ENCODE results near the gene WWOX. TPM values are rescaled to one million over a fixed set of nuclear protein-coding genes. Genes with fewer than 3 reads are reported as not detected.
A peak's percentile ranks its signal among the peaks of the same experiment; 100 is the strongest.

Gene WWOX
- total and polyA plus RNA-seq, 2 of the 13 experiments (the other 11 are each of a cell fraction or from before 2014, with no cell fraction given) = 9.1 to 37.4 TPM

GRCh38 chr16:78292844-78293380 is 193.5 kb downstream of the WWOX start (continued):
- TF ChIP-seq CBX2 (IDR thresholded peaks at IDR 0.05; ENCODE audit: low read depth, low read length) (no peak), CBX2 (CRISPR knock-in tag; IDR thresholded peaks at IDR 0.05; ENCODE audit: low read depth) (no peak), PITX1 (CRISPR knock-in tag; IDR thresholded peaks at IDR 0.05) (peak; percentile 88), MBNL3 (CRISPR knock-in tag; conservative IDR thresholded peaks at IDR 0.05) (no peak), HMG20A (CRISPR knock-in tag; IDR thresholded peaks at IDR 0.05; ENCODE audit: borderline replicate concordance) (peak; percentile 31; the same call in 1 of the 2 replicates), ATRX (CRISPR knock-in tag; IDR thresholded peaks at IDR 0.05; ENCODE audit: borderline replicate concordance) (no peak), POLR2AphosphoS2 (IDR thresholded peaks at IDR 0.05; ENCODE audit: low read depth, low read length) (no peak), ZNF761 (CRISPR knock-in tag; conservative IDR thresholded peaks at IDR 0.05) (0 out of 2 replicates have a peak, but pooled peaks have one; percentile 30), SP2 (CRISPR knock-in tag; IDR thresholded peaks at IDR 0.05) (no peak), IKZF1 (IDR thresholded peaks at IDR 0.05) (no peak), ZNF12 (CRISPR knock-in tag; IDR thresholded peaks at IDR 0.05) (0 out of 2 replicates have a peak, but pooled peaks have one; percentile 68), ZSCAN31 (CRISPR knock-in tag; IDR thresholded peaks at IDR 0.05; ENCODE audit: low read depth) (no peak), ZNF557 (CRISPR knock-in tag; IDR thresholded peaks at IDR 0.05) (no peak), MXD4 (CRISPR knock-in tag; IDR thresholded peaks at IDR 0.05) (peak; percentile 54; the same call in 1 of the 2 replicates), JUND (CRISPR knock-in tag; IDR thresholded peaks at IDR 0.05) (no peak)
- TF ChIP-seq, protein P1, sequence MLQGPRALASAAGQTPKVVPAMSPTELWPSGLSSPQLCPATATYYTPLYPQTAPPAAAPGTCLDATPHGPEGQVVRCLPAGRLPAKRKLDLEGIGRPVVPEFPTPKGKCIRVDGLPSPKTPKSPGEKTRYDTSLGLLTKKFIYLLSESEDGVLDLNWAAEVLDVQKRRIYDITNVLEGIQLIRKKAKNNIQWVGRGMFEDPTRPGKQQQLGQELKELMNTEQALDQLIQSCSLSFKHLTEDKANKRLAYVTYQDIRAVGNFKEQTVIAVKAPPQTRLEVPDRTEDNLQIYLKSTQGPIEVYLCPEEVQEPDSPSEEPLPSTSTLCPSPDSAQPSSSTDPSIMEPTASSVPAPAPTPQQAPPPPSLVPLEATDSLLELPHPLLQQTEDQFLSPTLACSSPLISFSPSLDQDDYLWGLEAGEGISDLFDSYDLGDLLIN (CRISPR knock-in tag; IDR thresholded peaks at IDR 0.05; ENCODE audit: borderline replicate concordance) = no peak
- TF ChIP-seq, protein P2, sequence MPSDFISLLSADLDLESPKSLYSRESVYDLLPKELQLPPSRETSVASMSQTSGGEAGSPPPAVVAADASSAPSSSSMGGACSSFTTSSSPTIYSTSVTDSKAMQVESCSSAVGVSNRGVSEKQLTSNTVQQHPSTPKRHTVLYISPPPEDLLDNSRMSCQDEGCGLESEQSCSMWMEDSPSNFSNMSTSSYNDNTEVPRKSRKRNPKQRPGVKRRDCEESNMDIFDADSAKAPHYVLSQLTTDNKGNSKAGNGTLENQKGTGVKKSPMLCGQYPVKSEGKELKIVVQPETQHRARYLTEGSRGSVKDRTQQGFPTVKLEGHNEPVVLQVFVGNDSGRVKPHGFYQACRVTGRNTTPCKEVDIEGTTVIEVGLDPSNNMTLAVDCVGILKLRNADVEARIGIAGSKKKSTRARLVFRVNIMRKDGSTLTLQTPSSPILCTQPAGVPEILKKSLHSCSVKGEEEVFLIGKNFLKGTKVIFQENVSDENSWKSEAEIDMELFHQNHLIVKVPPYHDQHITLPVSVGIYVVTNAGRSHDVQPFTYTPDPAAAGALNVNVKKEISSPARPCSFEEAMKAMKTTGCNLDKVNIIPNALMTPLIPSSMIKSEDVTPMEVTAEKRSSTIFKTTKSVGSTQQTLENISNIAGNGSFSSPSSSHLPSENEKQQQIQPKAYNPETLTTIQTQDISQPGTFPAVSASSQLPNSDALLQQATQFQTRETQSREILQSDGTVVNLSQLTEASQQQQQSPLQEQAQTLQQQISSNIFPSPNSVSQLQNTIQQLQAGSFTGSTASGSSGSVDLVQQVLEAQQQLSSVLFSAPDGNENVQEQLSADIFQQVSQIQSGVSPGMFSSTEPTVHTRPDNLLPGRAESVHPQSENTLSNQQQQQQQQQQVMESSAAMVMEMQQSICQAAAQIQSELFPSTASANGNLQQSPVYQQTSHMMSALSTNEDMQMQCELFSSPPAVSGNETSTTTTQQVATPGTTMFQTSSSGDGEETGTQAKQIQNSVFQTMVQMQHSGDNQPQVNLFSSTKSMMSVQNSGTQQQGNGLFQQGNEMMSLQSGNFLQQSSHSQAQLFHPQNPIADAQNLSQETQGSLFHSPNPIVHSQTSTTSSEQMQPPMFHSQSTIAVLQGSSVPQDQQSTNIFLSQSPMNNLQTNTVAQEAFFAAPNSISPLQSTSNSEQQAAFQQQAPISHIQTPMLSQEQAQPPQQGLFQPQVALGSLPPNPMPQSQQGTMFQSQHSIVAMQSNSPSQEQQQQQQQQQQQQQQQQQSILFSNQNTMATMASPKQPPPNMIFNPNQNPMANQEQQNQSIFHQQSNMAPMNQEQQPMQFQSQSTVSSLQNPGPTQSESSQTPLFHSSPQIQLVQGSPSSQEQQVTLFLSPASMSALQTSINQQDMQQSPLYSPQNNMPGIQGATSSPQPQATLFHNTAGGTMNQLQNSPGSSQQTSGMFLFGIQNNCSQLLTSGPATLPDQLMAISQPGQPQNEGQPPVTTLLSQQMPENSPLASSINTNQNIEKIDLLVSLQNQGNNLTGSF (CRISPR knock-in tag; IDR thresholded peaks at IDR 0.05) = no peak
- TF ChIP-seq, protein P3, sequence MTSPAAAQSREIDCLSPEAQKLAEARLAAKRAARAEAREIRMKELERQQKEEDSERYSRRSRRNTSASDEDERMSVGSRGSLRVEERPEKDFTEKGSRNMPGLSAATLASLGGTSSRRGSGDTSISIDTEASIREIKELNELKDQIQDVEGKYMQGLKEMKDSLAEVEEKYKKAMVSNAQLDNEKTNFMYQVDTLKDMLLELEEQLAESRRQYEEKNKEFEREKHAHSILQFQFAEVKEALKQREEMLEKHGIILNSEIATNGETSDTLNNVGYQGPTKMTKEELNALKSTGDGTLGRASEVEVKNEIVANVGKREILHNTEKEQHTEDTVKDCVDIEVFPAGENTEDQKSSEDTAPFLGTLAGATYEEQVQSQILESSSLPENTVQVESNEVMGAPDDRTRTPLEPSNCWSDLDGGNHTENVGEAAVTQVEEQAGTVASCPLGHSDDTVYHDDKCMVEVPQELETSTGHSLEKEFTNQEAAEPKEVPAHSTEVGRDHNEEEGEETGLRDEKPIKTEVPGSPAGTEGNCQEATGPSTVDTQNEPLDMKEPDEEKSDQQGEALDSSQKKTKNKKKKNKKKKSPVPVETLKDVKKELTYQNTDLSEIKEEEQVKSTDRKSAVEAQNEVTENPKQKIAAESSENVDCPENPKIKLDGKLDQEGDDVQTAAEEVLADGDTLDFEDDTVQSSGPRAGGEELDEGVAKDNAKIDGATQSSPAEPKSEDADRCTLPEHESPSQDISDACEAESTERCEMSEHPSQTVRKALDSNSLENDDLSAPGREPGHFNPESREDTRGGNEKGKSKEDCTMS (CRISPR knock-in tag; conservative IDR thresholded peaks at IDR 0.05) = no peak
- TF ChIP-seq, protein P4, sequence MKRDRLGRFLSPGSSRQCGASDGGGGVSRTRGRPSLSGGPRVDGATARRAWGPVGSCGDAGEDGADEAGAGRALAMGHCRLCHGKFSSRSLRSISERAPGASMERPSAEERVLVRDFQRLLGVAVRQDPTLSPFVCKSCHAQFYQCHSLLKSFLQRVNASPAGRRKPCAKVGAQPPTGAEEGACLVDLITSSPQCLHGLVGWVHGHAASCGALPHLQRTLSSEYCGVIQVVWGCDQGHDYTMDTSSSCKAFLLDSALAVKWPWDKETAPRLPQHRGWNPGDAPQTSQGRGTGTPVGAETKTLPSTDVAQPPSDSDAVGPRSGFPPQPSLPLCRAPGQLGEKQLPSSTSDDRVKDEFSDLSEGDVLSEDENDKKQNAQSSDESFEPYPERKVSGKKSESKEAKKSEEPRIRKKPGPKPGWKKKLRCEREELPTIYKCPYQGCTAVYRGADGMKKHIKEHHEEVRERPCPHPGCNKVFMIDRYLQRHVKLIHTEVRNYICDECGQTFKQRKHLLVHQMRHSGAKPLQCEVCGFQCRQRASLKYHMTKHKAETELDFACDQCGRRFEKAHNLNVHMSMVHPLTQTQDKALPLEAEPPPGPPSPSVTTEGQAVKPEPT (CRISPR knock-in tag; IDR thresholded peaks at IDR 0.05; ENCODE audit: low read depth) = no peak
- TF ChIP-seq, protein P5, sequence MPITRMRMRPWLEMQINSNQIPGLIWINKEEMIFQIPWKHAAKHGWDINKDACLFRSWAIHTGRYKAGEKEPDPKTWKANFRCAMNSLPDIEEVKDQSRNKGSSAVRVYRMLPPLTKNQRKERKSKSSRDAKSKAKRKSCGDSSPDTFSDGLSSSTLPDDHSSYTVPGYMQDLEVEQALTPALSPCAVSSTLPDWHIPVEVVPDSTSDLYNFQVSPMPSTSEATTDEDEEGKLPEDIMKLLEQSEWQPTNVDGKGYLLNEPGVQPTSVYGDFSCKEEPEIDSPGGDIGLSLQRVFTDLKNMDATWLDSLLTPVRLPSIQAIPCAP (CRISPR knock-in tag; IDR thresholded peaks at IDR 0.05; ENCODE audit: low read depth) = no peak
